ENCODE results near the gene STX3. TPM values are rescaled to one million over a fixed set of nuclear protein-coding genes. Genes with fewer than 3 reads are reported as not detected.

STX3 gene
- total RNA-seq, 4 donors from 2014 or later, result 36.5 to 46.4 (median 41.6) TPM

DNA sequence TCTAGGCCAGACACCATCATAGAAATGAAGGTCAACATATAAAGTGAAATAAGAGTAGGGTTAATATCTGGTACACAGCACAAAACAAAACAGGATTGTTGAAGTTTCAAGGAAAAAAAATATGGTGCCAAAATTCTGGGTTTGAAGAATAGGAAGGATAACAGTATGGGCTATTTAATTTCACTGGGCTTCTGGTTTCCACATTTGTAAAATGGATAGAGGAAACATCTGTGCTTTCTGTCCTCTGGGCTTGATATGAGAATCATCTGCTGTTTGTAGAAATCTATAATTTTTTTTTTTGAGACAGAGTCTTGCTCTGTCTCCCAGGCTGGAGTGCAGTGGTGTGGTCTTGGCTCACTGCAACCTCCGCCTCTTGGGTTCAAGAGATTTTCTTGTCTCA, 27.8 kb upstream of the STX3 start:
- DNase-seq, result no peak
- WGBS, 2 donors, result 93 to 94% methylated on average over 1 of the region's 1 CpG

GRCh38 chr11:59728154-59728553, 27.0 kb upstream of the STX3 start:
- TF ChIP-seq CTCF (IDR thresholded peaks at IDR 0.05) (no peak), POLR2A (IDR thresholded peaks at IDR 0.05) (no peak)
- DNase-seq, result no peak
- H3K9me3 ChIP-seq, result no peaks in the 10 kb centered on the region
- H3K27me3 ChIP-seq, result no peaks in the 10 kb centered on the region
- 67 to 75% methylated on average over 3 of the region's 3 CpGs for WGBS, 2 donors
- intact Hi-C loops (cut with DNase I), result no loop called here
- no peaks in the 10 kb centered on the region for H3K36me3 ChIP-seq
- H3K4me3 ChIP-seq (replicated peaks in 1 of 3), result no peak overlapping the region
- no peaks in the 10 kb centered on the region for H3K4me1 ChIP-seq
- no peak overlapping the region for H3K27ac ChIP-seq

More for the DNA sequence above, 27.8 kb upstream of the STX3 start:
- Histone ChIP-seq H3K4me3 (replicated peaks in 1 of 3) (no peak overlapping the region), H3K27ac (no peak overlapping the region), H3K36me3 (no peaks in the 10 kb centered on the region), H3K27me3 (no peaks in the 10 kb centered on the region), H3K9me3 (no peaks in the 10 kb centered on the region), H3K4me1 (no peaks in the 10 kb centered on the region)
- intact Hi-C loops (cut with DNase I), result no loop called here
- TF ChIP-seq CTCF (IDR thresholded peaks at IDR 0.05), result no peak
- TF ChIP-seq POLR2A (IDR thresholded peaks at IDR 0.05), result no peak

DNA sequence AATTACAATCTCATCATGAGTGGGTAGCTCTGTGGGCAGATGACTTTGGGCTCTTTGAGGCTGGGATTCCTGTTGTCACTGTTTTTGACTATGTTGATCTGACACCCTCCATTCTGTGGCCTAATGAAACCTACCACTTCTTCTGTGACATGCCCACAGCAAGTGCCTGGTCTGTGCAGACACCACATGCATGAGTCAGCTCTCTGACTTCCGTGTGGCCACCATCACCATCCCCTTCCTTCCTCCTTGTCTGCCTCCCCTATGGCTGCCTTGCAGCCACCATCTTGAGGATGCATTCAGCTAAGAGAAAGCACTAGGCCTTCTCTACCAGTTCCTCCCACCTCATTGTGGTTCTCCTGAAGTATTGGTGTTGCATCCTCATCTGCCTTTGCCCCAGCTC, 26.3 kb upstream of the STX3 start:
- Histone ChIP-seq H3K9me3 (no peaks in the 10 kb centered on the region), H3K36me3 (no peaks in the 10 kb centered on the region), H3K4me1 (no peaks in the 10 kb centered on the region), H3K27me3 (no peaks in the 10 kb centered on the region), H3K27ac (no peak overlapping the region), H3K4me3 (replicated peaks in 1 of 3) (no peak overlapping the region)
- intact Hi-C loops (cut with DNase I), result no loop called here
- no peak for TF ChIP-seq POLR2A (IDR thresholded peaks at IDR 0.05)
- no peak for TF ChIP-seq CTCF (IDR thresholded peaks at IDR 0.05)
- no peak for DNase-seq
- WGBS, 2 donors, result 54 to 68% methylated on average over 1 of the region's 1 CpG

GRCh38 chr11:59729834-59730233, 25.3 kb upstream of the STX3 start:
- DNase-seq, result no peak
- WGBS, 2 donors, result 84 to 87% methylated on average over 5 of the region's 5 CpGs
- Histone ChIP-seq H3K36me3 (no peaks in the 10 kb centered on the region), H3K27me3 (no peaks in the 10 kb centered on the region), H3K4me3 (replicated peaks in 1 of 3) (no peak overlapping the region), H3K27ac (no peak overlapping the region), H3K4me1 (no peaks in the 10 kb centered on the region), H3K9me3 (no peaks in the 10 kb centered on the region)
- TF ChIP-seq CTCF (IDR thresholded peaks at IDR 0.05) (no peak), POLR2A (IDR thresholded peaks at IDR 0.05) (no peak)
- intact Hi-C loops (cut with DNase I), result no loop called here

DNA sequence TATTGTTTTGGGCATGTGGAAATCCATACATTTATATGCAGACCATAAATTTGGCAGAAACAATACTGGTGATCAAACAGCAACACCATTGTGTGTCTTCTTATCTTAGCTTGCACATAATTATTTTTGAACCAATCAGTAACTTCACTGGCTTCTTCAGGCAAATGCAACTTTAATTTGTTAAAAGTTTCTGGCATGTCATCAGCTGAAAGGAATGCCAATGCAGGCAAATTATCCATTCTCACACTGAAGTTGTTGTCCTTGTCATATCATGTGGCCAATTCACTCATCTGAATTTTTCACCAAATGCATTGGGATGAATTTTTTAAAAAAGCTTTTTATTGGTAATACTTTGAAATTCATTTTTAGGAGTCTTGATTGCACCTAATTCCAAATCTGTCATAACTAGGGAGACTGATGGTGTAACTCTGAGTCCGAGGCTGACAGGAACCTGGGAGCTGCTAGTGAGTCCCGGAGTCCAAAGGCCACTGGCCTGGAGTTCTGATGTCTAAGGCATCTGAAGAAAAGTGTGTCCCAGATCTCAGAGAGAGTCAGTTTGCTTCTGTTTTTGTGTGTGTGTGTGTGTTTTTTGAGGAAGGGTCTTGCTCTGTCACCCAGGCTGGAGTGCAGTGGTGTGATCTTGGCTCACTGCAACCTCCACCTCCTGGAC, 24.1 kb upstream of the STX3 start:
- Histone ChIP-seq H3K27me3 (no peaks in the 10 kb centered on the region), H3K9me3 (no peaks in the 10 kb centered on the region), H3K36me3 (no peaks in the 10 kb centered on the region), H3K4me3 (replicated peaks in 1 of 3) (no peak overlapping the region), H3K27ac (no peak overlapping the region), H3K4me1 (no peaks in the 10 kb centered on the region)
- intact Hi-C loops (cut with DNase I), result no loop called here
- WGBS, 2 donors, result 83 to 84% methylated on average over 2 of the region's 2 CpGs
- DNase-seq, result no peak
- no peak for TF ChIP-seq CTCF (IDR thresholded peaks at IDR 0.05)
- TF ChIP-seq POLR2A (IDR thresholded peaks at IDR 0.05), result no peak
